GM23338 (cell line): Measurements from ENCODE around the gene KRTAP12-1. TPM values are rescaled to one million over a fixed set of nuclear protein-coding genes. Genes with fewer than 3 reads are reported as not detected.

ENCODE experiments used
- ATAC-seq: fragments of 200-7000 bp; cut with Tn5 transposase; 3 replicates; pipeline ENCODE4 v1.9.1; 2020
- DNase-seq: peaks from one replicate; pipeline ENCODE4 v3.0.0-alpha.2; 2015; ENCODE audit warnings: low spot score
- H2AFZ ChIP-seq: fragments of 200-600 bp; sonication (generic); 2 replicates; pipeline ENCODE4 v1.8.0; 2016; ENCODE audit warnings: antibody characterized with exemption, mild to moderate bottlenecking, moderate library complexity
- H3F3A ChIP-seq: fragments of 200-600 bp; sonication (generic); replicated peaks from 2 replicates; pipeline ENCODE4 v1.8.0; 2017; ENCODE audit warnings: antibody characterized with exemption, mixed run types, low read depth
- H3K27ac ChIP-seq: fragments of 200-600 bp; sonication (generic); 2 replicates; pipeline ENCODE4 v1.6.1; 2016; ENCODE audit warnings: low read depth
- H3K27me3 ChIP-seq: fragments of 200-600 bp; sonication (generic); 2 replicates; pipeline ENCODE4 v1.8.0; 2016; ENCODE audit warnings: mild to moderate bottlenecking, mixed run types, moderate library complexity; ENCODE audit not compliant: insufficient read depth
- H3K36me3 ChIP-seq: fragments of 200-600 bp; sonication (generic); 2 replicates; pipeline ENCODE4 v1.8.0; 2016; ENCODE audit warnings: mild to moderate bottlenecking; ENCODE audit not compliant: insufficient read depth
- H3K4me1 ChIP-seq: fragments of 200-600 bp; sonication (generic); 2 replicates; pipeline ENCODE4 v1.8.0; 2016; ENCODE audit warnings: mild to moderate bottlenecking, moderate library complexity; ENCODE audit not compliant: insufficient read depth
- H3K4me2 ChIP-seq: fragments of 200-600 bp; sonication (generic); 2 replicates; pipeline ENCODE4 v1.7.1; 2017; ENCODE audit warnings: mixed run types
- H3K4me3 ChIP-seq: fragments of 200-600 bp; sonication (generic); 2 replicates; pipeline ENCODE4 v1.6.1; 2016; ENCODE audit warnings: mixed run types
- H3K79me2 ChIP-seq: fragments of 200-600 bp; sonication (generic); replicated peaks from 2 replicates; pipeline ENCODE4 v1.8.0; 2017; ENCODE audit warnings: mild to moderate bottlenecking; ENCODE audit not compliant: insufficient read depth
- H3K9me2 ChIP-seq: fragments of 200-600 bp; sonication (generic); 2 replicates; pipeline ENCODE4 v1.8.0; 2017; ENCODE audit not compliant: insufficient read depth
- H4K20me1 ChIP-seq: fragments of 200-600 bp; sonication (generic); replicated peaks from 2 replicates; pipeline ENCODE4 v1.8.0; 2017; ENCODE audit warnings: mild to moderate bottlenecking; ENCODE audit not compliant: insufficient read depth
- H3K27ac Mint-ChIP-seq: 2 replicates; pipeline ENCODE4 v1.8.0; 2020; ENCODE audit warnings: inconsistent platforms, mild to moderate bottlenecking, moderate library complexity, mixed read lengths
- H3K27me3 Mint-ChIP-seq: 3 replicates; pipeline ENCODE4 v1.8.0; 2022; ENCODE audit warnings: low read depth, mild to moderate bottlenecking, moderate library complexity, mixed read lengths, inconsistent platforms; ENCODE audit not compliant: insufficient read depth, poor library complexity
- H3K36me3 Mint-ChIP-seq: 3 replicates; pipeline ENCODE4 v1.8.0; 2021; ENCODE audit warnings: low read depth, mild to moderate bottlenecking, inconsistent platforms, moderate library complexity, mixed read lengths
- H3K4me1 Mint-ChIP-seq: 3 replicates; pipeline ENCODE4 v1.8.0; 2020; ENCODE audit warnings: mild to moderate bottlenecking, inconsistent platforms, mixed read lengths
- H3K4me3 Mint-ChIP-seq: 3 replicates; pipeline ENCODE4 v1.8.0; 2021; ENCODE audit warnings: moderate library complexity, mild to moderate bottlenecking, inconsistent platforms, mixed read lengths
- H3K9me3 Mint-ChIP-seq: 3 replicates; pipeline ENCODE4 v1.8.0; 2020; ENCODE audit warnings: moderate library complexity, mild to moderate bottlenecking, inconsistent platforms, mixed read lengths
- CREB1 ChIP-seq: fragments of 250-450 bp; sonication (Bioruptor Pico); IDR thresholded peaks from 2 replicates; pipeline ENCODE4 v1.5.0; 2020; ENCODE audit warnings: low read depth, mild to moderate bottlenecking, moderate library complexity
- EZH2phosphoT487 ChIP-seq: fragments of 200-600 bp; sonication (generic); IDR thresholded peaks from one replicate; pipeline ENCODE4 v1.8.1; 2018; ENCODE audit warnings: antibody characterized with exemption; ENCODE audit not compliant: unreplicated experiment
- POLR2AphosphoS5 ChIP-seq: IDR thresholded peaks from 2 replicates; pipeline ENCODE4 v1.6.1; 2016; ENCODE audit warnings: antibody characterized with exemption, low read depth
- STAT1 ChIP-seq: IDR thresholded peaks from one replicate; pipeline ENCODE4 v1.6.1; 2016; ENCODE audit warnings: antibody characterized with exemption; ENCODE audit not compliant: unreplicated experiment
- ZNF114 ChIP-seq: fragments of 250-450 bp; sonication (Bioruptor Pico); IDR thresholded peaks from 2 replicates; pipeline ENCODE4 v1.5.0; 2020; ENCODE audit warnings: mild to moderate bottlenecking, moderate library complexity
- ZNF331 ChIP-seq: fragments of 250-450 bp; sonication (Bioruptor Pico); IDR thresholded peaks from 2 replicates; pipeline ENCODE4 v1.5.0; 2020; ENCODE audit warnings: low read depth, mild to moderate bottlenecking, moderate library complexity
- polyA plus RNA-seq: library from polyadenylated mRNA; unstranded; fragments of >200 nt; fragmentation: Nextera tagmentation; extraction: Ambion mirVana; gene quantifications from 2 replicates; pipeline ENCODE4 v1.2.1, GENCODE V29; 2016
- total RNA-seq: library from RNA; depleted of rRNA; stranded (reverse); fragments of >200 nt; shearing (Covaris generic); gene quantifications from 2 replicates; pipeline ENCODE4 v1.2.3, GENCODE V29; 2014
- TF ChIP-seq, protein P1 (sequence below): fragments of 250-450 bp; sonication (Bioruptor Pico); IDR thresholded peaks from 2 replicates; pipeline ENCODE4 v1.5.0; 2020; ENCODE audit warnings: mild to moderate bottlenecking, moderate library complexity
- TF ChIP-seq, protein P2 (sequence below), 2 experiments: fragments of 200-600 bp in 1 of 2; sonication (generic) in 1 of 2; conservative IDR thresholded peaks; 2 replicates each; pipeline versions ENCODE4 v1.5.1 to v1.6.1; 2016 to 2017; ENCODE audit warnings: antibody characterized with exemption in 2 of 2, low read depth in 2 of 2, mild to moderate bottlenecking in 2 of 2, moderate library complexity in 1 of 2

The KRTAP12-1 gene
- total and polyA plus RNA-seq, 2 experiments from 2014 or later, result not detected

DNA sequence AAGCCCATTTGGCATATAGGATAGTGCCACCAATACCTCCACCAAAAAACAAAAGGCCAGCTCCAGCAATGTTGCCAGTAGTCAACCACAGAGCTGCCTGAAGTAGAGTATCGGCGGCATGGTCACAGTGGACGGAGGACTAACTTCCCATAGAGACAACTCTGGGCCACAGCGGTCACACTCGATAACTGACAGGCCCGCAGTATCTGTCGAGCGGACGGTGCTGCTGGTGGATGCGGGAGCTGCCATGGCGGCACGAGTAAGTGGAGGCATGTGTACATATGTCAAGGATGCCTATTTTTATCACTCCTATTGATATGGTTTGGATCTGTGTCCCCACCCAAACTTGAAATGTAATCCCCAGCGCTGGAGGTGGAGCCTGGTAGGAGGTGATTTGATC, 4.1 kb downstream of the KRTAP12-1 start (continued):
- TF ChIP-seq, protein P1, sequence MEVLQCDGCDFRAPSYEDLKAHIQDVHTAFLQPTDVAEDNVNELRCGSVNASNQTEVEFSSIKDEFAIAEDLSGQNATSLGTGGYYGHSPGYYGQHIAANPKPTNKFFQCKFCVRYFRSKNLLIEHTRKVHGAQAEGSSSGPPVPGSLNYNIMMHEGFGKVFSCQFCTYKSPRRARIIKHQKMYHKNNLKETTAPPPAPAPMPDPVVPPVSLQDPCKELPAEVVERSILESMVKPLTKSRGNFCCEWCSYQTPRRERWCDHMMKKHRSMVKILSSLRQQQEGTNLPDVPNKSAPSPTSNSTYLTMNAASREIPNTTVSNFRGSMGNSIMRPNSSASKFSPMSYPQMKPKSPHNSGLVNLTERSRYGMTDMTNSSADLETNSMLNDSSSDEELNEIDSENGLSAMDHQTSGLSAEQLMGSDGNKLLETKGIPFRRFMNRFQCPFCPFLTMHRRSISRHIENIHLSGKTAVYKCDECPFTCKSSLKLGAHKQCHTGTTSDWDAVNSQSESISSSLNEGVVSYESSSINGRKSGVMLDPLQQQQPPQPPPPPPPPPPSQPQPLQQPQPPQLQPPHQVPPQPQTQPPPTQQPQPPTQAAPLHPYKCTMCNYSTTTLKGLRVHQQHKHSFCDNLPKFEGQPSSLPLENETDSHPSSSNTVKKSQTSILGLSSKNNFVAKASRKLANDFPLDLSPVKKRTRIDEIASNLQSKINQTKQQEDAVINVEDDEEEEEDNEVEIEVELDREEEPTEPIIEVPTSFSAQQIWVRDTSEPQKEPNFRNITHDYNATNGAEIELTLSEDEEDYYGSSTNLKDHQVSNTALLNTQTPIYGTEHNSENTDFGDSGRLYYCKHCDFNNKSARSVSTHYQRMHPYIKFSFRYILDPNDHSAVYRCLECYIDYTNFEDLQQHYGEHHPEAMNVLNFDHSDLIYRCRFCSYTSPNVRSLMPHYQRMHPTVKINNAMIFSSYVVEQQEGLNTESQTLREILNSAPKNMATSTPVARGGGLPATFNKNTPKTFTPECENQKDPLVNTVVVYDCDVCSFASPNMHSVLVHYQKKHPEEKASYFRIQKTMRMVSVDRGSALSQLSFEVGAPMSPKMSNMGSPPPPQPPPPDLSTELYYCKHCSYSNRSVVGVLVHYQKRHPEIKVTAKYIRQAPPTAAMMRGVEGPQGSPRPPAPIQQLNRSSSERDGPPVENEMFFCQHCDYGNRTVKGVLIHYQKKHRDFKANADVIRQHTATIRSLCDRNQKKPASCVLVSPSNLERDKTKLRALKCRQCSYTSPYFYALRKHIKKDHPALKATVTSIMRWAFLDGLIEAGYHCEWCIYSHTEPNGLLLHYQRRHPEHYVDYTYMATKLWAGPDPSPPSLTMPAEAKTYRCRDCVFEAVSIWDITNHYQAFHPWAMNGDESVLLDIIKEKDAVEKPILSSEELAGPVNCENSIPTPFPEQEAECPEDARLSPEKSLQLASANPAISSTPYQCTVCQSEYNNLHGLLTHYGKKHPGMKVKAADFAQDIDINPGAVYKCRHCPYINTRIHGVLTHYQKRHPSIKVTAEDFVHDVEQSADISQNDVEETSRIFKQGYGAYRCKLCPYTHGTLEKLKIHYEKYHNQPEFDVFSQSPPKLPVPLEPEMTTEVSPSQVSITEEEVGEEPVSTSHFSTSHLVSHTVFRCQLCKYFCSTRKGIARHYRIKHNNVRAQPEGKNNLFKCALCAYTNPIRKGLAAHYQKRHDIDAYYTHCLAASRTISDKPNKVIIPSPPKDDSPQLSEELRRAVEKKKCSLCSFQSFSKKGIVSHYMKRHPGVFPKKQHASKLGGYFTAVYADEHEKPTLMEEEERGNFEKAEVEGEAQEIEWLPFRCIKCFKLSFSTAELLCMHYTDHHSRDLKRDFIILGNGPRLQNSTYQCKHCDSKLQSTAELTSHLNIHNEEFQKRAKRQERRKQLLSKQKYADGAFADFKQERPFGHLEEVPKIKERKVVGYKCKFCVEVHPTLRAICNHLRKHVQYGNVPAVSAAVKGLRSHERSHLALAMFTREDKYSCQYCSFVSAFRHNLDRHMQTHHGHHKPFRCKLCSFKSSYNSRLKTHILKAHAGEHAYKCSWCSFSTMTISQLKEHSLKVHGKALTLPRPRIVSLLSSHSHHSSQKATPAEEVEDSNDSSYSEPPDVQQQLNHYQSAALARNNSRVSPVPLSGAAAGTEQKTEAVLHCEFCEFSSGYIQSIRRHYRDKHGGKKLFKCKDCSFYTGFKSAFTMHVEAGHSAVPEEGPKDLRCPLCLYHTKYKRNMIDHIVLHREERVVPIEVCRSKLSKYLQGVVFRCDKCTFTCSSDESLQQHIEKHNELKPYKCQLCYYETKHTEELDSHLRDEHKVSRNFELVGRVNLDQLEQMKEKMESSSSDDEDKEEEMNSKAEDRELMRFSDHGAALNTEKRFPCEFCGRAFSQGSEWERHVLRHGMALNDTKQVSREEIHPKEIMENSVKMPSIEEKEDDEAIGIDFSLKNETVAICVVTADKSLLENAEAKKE (CRISPR knock-in tag), result no peak
- TF ChIP-seq ZNF331 (CRISPR knock-in tag) (no peak), POLR2AphosphoS5 (no peak)
- TF ChIP-seq, protein P2, sequence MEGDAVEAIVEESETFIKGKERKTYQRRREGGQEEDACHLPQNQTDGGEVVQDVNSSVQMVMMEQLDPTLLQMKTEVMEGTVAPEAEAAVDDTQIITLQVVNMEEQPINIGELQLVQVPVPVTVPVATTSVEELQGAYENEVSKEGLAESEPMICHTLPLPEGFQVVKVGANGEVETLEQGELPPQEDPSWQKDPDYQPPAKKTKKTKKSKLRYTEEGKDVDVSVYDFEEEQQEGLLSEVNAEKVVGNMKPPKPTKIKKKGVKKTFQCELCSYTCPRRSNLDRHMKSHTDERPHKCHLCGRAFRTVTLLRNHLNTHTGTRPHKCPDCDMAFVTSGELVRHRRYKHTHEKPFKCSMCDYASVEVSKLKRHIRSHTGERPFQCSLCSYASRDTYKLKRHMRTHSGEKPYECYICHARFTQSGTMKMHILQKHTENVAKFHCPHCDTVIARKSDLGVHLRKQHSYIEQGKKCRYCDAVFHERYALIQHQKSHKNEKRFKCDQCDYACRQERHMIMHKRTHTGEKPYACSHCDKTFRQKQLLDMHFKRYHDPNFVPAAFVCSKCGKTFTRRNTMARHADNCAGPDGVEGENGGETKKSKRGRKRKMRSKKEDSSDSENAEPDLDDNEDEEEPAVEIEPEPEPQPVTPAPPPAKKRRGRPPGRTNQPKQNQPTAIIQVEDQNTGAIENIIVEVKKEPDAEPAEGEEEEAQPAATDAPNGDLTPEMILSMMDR (conservative IDR thresholded peaks at IDR 0.05; ENCODE audit: low read depth in 2 of 2), result no peak

- Histone ChIP-seq H2AFZ (no peak overlapping the region), H3K36me3 (no peaks in the 10 kb centered on the region), H4K20me1 (no peaks in the 10 kb centered on the region), H3K9me2 (no peaks in the 10 kb centered on the region), H3K27ac (no peak overlapping the region), H3K79me2 (no peaks in the 10 kb centered on the region), H3F3A (no peaks in the 10 kb centered on the region), H3K4me2 (no peak overlapping the region), H3K27me3 (no peaks in the 10 kb centered on the region), H3K4me1 (no peaks in the 10 kb centered on the region), H3K4me3 (no peak overlapping the region)
- Mint-ChIP-seq H3K9me3 (peaks cover 52% of the 10 kb centered on the region), H3K4me3 (no peak overlapping the region), H3K36me3 (peaks cover 12% of the 10 kb centered on the region), H3K27me3 (peaks cover under 1% of the 10 kb centered on the region), H3K4me1 (no peaks in the 10 kb centered on the region), H3K27ac (no peak overlapping the region)
- DNase-seq (no peak), ATAC-seq (no peak)
- no peak for TF ChIP-seq EZH2phosphoT487
- no peak for TF ChIP-seq ZNF114 (CRISPR knock-in tag)
- TF ChIP-seq CREB1 (CRISPR knock-in tag), result no peak
- TF ChIP-seq STAT1, result no peak
- TF ChIP-seq, protein P1 (CRISPR knock-in tag), result no peak
These were observed 10.1 kb downstream of the KRTAP12-1 start for GRCh38 chr21:44671911-44672310.
